Dedifferentiated amniotic fluid mesenchymal stem cell (primary cell): Measurements from ENCODE around the gene EXD2.
"Not testable (repeated sequence)": the region's sequence is repeated elsewhere in the genome, so short reads cannot be mapped to it uniquely, and the experiment has no call there.

Source experiments
- DNase-seq: peaks from one replicate; pipeline ENCODE4 v3.0.0-alpha.2; 2016; ENCODE audit errors: extremely low spot score

Gene EXD2

DNA sequence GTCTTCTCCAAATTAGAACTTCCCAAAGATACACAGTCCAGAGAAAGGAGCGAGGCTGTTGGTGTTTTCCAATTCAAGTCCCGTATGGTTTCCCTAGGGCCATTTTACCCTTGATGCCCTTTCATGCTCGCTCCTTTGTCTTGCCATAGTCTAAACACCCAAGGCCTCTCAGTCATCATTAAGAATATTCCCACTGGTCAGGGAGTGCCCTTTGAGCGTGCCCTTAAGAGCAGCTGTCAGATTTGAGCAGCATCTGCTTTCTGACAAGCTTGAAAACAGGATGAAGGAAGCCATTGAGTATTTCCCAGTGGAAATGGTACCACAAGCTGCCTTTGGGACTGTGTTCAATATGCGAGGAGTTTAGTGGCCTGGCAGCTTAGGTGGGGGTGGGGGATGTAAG lies 58.3 kb downstream of the EXD2 start:
- DNase-seq, result no peak

DNA sequence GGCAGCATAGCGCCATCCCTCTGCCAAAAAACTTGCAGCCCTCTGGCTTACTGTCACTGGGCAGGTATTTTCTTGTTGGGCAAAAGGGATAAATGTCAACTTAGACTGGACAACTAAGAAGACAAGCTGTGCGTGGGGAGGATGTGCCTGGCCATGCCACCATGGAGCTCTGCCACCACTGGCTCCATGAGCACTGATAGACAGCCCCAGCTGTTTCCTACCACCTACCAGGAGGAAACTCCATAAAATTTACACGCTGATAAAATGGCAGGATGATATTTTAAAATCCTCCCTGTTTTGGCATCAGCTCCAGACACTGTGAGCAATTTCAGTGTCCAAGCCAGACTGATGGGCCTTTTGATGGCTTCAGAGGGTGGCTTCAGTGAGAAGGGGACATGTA lies 61.6 kb downstream of the EXD2 start:
- no peak for DNase-seq

DNA sequence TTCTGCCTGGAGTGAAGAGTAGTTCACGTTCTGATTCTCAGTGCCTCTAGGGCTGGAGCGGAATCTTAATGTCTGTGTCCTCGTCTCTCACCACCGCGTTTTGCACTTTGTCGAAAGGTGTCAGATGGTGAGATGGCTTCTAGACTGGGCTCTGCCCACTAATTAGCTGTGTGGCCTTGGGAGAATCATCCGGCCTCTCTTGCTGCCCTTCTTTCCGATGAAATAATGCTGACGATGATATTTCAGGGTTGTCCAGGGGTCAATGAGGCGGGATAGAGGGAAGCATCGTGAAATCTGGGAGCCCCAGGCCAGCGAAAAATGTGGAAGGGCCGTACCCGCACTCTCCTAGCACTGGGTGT lies 67.8 kb downstream of the EXD2 start:
- no peak for DNase-seq

DNA sequence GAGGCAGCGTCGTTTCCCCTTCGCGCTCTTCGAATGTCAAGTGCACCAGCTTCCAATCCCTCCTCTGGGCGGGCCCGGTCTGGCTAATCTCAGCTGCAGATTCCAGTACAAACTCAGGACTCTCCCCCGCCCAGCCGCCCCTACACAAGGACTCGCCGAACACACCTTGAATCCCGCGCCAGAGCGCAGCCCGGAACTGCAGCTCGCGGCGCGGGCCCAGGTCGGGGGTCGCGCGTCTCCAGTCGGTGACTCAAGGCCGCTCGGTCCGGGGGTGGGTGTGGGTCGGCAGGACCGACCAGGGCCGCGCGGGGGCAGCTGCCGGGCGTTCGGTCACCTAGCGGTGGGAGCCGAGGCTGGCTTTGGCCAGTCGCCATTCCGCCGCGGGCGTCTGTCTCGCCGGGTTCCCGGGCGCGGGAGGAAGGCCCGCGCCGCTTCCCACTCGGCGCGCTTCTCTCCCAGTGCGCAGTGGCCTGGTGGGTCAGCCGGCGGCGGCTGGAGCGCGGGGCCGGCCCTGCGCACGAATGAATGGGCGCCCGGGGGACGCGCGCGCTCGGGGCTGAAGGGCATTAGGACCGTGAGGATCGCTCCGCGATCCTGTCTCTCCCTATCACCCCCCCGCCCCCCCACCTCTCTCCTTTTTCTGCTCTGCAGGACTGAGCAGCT lies 68.4 kb downstream of the EXD2 start, which contains the start of gene GALNT16:
Gene GALNT16 (plus strand): TSS at position 632 of the 663 bp plus-strand sequence. CDS start 133 bp downstream, outside the sequence.
- no peak for DNase-seq

DNA sequence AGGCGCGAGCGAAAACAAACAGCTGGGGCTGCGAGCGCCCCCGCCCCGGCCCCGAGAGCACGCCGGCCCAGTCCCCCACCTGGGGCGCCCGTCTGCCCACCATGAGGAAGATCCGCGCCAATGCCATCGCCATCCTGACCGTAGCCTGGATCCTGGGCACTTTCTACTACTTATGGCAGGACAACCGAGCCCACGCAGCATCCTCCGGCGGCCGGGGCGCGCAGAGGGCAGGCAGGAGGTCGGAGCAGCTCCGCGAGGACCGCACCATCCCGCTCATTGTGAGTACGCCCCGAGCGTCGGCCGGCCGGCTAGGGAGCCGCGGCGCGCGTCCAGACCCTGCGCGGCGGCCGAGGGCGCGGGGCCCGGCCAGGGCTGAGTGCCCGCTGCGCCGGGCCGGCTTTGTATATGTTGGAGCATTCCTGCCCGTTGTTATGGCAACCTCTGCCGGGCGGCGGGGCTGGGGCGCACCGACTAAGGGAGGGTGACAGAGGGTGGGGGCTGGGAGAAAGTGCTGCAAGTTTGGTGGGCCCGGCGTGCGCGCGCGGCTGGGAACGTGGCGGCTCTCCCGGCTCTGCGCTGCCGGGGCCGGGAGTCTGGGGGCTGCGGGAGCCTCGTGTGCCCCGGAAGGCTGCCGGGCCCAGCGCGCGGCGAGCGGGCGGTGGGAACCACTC lies 69.0 kb downstream of the EXD2 start:
- no peak for DNase-seq

DNA sequence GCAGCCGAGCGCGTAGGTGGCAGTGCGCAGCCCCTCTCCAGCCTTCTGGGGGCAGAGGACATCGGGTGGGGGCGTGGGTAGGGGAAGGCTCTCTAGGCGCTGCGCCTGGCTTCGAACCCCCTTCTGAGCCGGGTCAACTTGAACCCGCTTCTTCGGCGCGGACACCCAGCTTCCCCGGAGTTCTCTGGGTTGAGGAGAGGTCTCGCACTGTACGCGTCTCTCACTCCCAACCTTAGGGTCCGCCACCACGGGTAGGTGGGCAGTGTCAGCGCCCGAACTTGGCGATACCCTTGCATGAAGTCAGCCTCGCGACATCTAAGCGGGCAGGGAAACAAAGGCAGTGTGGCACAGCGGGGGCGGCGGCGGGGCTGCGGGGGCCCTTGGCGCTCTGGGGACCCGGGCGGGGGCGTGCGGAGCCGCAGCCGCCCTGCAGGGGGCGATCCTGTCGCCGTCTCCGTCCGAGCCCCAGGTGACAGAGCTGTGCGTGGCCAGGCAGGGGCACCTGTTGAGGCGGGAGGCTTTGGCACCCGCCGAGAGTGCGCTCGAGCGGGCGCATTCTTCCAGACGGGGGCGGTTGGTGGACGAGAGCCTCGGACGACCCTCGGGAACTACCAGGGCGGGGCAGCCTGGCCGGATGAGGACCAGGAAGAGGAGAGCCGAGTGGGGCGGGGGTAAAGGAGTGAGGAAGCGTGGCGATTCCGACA lies 69.7 kb downstream of the EXD2 start:
- DNase-seq, result no peak

DNA sequence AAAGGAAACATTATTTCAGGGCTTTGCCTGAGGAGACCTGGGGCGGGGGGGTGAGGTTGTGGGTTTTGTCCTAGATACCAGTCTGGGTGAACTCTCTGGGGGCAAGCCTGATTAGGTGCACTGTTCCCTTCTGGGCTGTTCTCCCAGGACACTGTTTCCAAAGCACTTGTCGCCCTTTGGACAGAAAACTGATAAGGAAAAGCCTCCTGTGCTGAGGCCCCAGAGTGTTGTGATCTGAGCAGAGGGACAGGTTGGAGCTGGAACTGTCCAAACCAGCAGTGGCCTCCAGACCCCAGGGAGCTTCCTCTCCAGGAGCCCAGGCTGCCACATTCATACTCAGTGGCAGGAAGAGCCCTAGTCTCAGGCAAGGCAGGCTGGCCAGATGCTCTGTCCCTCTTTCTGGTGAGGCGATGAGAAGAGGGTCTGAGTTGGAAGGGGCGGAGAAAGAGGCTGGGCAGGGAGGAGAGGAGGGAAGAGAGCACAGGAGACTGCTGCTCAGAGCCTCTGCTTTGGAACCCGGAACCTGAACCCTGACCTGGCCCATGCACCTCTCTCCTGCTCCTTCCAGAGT lies 70.5 kb downstream of the EXD2 start:
- DNase-seq, result no peak

DNA sequence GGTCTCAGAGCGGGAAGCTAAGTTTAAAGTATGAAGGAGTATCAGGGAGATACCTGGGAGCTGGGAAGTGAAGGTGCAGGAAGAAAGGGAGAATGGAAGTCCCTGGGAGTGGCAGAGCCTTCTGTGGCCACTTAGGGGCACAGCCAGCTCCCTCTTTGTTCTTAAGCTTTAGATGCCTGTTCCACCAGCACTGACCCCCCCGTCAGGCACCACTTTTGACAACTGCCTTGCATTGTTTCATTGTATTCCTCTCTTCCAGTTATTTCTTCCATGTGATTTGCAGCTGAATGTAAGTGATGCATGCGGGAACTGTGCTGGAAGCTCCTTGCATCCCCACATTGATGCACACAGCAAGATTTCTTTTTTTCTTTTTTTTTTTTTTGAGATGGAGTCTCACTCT lies 71.2 kb downstream of the EXD2 start:
- DNase-seq, result no peak

DNA sequence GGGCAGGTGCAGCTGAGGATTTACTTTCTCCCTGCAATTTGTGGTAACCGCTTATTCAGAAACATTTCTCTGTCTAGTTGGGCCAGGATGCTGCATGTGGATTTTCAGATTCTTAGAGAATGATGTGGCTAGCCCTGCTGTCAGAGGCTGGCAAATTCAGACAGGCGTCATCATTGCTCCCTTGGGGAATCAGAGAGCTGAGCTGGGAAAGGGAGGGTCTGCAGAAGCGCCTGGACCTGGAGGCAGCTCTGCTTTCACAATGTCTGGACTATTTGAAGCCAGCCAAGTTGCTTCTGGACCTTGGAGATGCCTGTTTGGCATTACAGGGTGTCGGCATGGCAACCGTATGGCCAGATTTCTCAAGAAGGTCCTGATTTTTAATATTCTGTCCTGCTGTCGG lies 72.1 kb downstream of the EXD2 start:
- DNase-seq, result peak; percentile 98

DNA sequence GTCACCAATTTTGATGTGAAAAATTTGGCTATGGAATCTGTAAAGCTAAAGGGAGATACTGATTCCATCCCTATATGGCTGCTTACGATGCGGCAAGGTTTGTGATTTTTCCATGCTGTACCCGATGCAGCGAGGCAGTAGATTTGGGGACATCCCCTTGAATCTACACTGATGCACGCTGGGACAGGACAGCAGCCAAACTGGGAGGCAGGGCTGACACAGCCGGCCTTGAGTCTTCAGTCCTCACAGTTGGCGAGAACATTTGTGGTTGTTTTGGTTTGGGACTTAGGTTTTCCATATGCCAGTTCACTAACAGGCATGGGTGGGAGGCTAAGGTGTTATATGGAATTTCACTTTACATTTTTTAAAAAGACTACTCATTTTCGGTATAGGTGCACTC lies 72.5 kb downstream of the EXD2 start:
- no peak for DNase-seq

DNA sequence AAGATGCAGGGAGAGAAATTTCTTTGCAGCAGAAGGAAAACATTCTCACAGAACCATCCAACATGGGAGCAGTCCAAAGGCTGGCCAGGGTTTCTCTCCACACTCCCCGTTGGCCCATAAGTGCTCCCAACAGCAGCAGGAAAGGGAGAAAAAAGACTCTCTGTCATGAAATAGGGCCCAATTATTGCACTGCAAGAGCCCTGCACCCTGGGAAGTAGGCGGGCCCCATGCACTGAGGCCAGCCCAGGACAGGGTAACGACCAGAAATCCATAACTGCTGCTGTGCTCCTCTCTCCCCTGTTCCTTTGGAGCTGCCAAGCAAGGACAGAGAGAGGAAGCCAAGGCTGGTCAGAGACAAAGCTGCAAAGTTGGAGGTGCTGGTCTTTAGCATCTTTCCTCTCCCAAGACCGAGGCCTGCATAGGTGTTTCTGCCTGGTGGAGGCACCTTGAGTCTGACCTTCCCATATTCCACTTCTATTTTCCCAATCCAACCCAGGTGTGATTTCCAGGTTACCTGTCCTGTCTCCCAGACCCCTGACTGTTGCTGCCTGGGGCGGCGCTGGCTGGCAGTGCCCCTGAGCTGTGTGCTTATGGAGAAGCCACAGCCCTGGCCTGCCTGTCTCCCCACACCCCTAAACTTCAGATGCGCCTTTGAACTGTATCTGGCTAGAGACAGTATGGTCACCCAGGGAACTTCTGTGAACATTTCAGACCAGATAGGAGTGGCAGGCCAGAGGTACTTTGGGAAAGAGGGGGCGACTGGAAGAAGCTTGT lies 75.5 kb downstream of the EXD2 start:
- DNase-seq, result no peak

DNA sequence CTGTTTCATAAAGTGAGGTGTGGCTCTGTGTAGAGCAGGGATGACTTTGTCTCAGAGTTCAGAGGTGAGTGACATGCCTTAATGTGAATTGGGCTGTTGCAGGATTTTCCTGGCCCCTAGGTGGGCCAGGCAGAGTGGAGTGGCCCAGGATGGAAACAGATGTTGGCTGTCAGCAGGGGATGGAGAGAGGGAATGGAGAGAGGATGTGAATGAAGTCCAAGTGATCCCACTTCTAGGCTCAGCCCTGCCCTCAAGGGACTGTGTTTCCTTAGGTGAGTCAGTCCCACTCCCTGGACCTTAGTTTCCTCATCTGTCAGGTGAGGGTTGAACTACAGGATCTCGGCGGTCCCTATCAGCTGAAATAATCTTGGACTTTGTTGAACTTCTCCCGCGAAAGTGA lies 76.2 kb downstream of the EXD2 start:
- DNase-seq, result no peak

DNA sequence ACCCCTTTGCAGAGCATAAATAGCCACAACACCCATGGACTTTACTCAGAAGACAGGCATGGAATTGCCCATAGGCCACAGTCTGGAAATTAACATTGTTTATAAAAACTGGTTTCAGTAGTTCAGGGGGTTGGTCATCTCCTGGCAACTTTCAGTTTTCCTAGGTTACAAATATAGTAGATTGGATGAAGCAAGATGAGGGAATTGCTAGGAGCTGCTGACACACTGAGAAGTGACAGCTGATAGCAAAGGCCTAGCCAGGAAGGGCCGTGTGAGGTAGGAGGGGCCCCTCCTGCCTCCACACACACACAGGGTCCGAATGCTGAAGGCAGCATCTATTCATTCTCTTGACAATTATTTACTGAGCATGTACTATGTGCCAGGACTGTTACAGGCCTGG lies 76.9 kb downstream of the EXD2 start:
- DNase-seq, result no peak

DNA sequence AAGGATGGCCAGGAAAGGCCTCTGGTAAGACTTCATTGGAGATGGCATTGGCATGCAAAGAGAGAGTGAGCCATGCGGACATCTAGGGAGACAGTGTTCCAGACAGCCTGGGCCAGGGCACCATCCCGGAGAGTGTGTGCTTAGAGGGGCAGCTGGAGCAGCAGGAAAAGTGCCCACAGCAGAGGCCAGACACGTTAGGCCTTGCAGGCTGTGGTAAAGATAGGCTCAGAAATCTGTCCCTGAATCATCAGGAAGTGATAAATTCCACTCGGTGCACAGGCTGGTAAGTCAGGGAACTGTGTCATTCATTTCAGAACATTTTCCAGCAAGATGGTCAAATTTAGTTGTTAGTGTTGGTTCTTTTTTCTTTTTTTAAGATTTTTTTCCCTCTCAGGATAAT lies 77.5 kb downstream of the EXD2 start:
- DNase-seq, result peak; percentile 30

DNA sequence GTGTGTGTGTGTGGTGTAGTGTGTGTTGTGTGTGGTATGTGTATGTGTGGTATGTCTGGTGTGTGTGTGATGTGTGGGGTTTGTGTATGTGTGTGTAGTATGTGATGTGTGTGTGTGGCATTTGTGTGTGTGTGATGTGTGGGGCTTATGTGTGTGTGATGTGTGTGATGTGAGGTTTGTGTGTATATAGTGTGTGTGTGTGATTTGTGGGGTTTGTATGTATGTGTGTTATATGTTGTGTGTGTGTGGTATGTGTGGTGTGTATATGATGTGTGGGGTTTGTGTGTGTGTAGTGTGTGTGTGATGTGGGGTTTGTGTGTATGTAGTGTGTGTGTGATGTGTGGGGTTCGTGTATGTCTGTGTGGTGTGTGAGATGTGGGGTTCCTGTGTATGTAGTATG lies 78.1 kb downstream of the EXD2 start:
- DNase-seq, result no peak

DNA sequence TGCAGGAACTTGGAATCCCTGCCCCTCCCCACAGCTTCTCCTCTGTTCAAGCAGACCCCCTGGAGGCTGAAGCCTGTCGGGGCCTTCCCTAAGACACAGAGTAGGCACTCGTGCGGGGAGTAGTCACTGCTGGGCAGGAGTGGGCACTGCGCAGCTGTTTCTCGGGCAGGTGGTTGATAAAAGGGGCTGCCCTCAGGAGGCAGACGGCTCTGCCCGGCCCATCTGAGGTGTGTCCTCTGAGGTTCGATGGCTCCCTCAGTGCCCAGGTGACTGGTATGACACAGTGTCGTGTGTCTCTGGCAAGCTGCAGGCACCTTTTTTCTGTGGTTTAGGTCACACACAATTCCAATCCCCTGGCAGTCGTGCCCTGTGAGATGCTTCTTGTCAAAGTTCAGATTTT lies 78.8 kb downstream of the EXD2 start:
- no peak for DNase-seq

DNA sequence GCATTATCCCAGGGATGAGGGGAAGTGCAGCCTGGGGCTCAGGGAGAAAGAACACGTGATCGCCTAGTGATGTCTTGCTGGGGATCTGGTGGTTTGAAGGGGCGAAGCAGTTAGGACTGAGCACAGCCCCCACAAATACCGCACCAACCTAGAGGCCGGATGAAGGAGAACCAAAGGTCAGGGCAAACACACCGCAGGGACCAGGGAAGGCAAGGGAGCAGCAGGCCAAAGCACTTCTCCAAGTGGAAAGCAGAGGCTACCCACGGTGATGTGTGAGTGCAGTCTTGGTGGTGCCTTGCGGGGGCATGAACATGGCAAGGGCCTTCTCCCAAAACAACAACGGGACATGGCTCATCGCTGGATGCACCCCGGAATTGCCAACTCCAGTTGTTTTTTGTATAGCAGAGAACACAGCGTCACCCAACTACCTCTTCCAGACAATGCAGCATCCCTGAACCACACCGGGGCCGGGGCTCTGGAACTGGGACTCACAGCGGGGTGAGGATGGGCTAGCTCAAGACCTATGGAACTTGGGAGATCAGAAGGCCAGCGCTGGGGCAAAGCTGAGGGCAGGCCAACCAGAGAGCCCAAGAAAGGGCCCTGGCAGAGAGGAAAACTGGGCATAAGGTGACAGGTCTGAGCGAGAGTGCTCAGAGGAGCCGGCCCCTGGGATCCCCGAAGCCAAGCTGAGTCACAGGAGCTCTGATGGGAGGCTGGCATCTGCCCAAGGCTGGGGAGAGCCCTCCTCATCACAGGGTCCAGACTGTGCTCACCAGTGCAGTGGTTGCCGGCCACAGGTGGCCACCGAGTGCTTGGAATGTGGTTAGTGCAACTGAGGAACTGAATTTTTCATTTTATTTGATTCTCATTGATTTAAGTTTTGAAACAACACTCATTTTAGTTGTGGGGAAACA lies 79.8 kb downstream of the EXD2 start:
- no peak for DNase-seq

DNA sequence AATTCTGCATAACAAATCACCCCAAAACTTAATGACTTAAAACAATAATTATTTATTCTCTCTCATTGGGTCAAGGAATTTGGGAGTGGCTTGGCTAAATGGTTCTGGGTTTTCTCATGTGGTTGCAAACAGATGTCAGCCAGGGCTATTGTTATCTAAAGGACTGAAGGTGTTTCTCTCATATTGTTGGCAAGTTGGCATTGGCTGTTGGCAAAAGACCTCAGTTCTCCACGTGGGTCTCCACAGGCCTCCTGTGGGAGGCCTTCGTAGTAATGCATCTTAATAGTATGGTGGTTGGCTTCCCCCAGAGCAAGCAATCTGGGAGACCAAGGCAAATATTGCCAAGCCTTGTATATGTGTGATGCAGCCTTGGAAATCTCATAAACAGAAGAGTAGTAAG lies 83.0 kb downstream of the EXD2 start:
- DNase-seq, result no peak

DNA sequence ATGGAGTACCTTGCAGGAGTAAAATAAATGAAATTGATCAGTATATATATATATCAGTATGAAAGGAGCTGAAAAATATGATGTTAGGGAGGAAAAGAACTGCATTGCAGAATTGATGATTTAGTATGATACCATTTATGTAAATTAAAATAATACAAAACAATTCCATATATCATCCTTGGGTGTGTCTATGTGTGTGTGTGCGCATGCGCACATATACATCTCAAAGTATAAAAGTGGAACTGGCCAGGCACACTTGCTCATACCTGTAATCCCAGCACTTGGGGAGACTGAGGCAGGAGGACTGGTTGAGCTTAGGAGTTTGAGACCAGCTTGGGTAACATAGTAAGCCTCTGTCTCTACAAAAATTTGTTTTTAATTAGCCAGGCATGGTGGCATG lies 84.0 kb downstream of the EXD2 start:
- DNase-seq, result no peak

DNA sequence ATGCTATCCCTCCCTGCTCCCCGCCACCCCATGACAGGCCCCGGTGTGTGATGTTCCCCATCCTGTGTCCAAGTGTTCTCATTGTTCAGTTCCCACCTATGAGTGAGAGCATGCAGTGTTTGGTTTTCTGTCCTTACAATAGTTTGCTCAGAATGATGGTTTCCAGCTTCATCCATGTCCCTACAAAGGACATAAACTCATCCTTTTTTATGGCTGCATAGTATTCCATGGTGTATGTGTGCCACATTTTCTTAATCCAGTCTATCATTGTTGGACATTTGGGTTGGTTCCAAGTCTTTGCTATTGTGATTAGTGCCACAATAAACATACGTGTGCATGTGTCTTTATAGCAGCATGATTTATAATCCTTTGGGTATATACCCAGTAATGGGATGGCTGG lies 86.1 kb downstream of the EXD2 start:
- not testable (repeated sequence) for DNase-seq

DNA sequence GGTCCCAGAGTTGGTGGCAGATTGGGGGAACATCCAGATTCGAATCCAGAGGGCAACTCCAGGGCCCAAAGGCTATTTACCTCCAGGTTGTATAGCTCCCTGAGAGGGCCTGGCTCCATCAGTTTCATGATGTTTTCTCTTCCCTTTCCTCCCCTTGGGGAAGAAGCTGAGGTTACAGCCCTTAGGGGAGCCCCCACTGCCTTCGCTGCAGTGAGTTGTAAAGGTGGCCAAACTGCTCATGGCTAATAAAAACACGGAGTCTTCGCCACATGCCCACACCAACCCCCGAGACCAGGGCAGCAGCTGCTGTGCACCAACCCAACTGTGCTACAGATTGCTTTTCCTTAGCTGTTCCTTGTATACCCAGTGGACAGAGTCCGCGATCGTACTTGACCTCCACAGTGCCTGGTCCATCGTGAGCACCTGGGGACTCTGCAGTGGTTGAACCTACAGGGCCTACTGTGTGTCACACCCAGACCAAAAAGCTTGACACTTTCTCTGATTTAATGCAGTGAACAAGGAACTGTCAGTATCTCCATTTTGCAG lies 89.5 kb downstream of the EXD2 start:
- no peak for DNase-seq
